GM21786 (cell line): ENCODE data around the gene ZNF576.
"Not testable (repeated sequence)": the region's sequence is repeated elsewhere in the genome, so short reads cannot be mapped to it uniquely, and the experiment has no call there.

Experiments used
- ATAC-seq: cut with Tn5 transposase; IDR thresholded peaks from one replicate; pipeline ENCODE4 v1.9.1; 2021; ENCODE audit not compliant: unreplicated experiment

Gene ZNF576

GRCh38 chr19:43623889-43624670 lies 27.7 kb downstream of the ZNF576 start:
- ATAC-seq = no peak

- no peak for ATAC-seq
These were observed 28.5 kb downstream of the ZNF576 start for GRCh38 chr19:43624933-43625332.

- ATAC-seq = no peak
These were observed 29.7 kb downstream of the ZNF576 start for GRCh38 chr19:43625918-43626579.

- ATAC-seq = no peak
These were observed 30.4 kb downstream of the ZNF576 start for GRCh38 chr19:43626838-43627237.

GRCh38 chr19:43628646-43629326 lies 32.4 kb downstream of the ZNF576 start:
- no peak for ATAC-seq

- no peak for ATAC-seq
These were observed 35.1 kb downstream of the ZNF576 start for GRCh38 chr19:43631491-43631890.

GRCh38 chr19:43633520-43633919 lies 37.1 kb downstream of the ZNF576 start:
- no peak for ATAC-seq

GRCh38 chr19:43634068-43634467 lies 37.7 kb downstream of the ZNF576 start:
- no peak for ATAC-seq

GRCh38 chr19:43634506-43634871 lies 38.1 kb downstream of the ZNF576 start:
- no peak for ATAC-seq

- ATAC-seq = no peak
These were observed 38.6 kb downstream of the ZNF576 start for GRCh38 chr19:43634872-43635560.

GRCh38 chr19:43635561-43635940 lies 39.2 kb downstream of the ZNF576 start:
- ATAC-seq = not testable (repeated sequence)

- ATAC-seq = no peak
These were observed 39.8 kb downstream of the ZNF576 start for GRCh38 chr19:43636121-43636683.

- ATAC-seq = no peak
These were observed 42.0 kb downstream of the ZNF576 start for GRCh38 chr19:43638214-43638994.

- ATAC-seq = no peak
These were observed 42.7 kb downstream of the ZNF576 start for GRCh38 chr19:43638995-43639518.

GRCh38 chr19:43639519-43640423 lies 43.4 kb downstream of the ZNF576 start, which contains the start of gene CADM4:
CADM4 (minus strand) TSS chr19:43639850; CDS start chr19:43639790, 60 bp downstream.
- no peak for ATAC-seq

GRCh38 chr19:43640424-43640757 lies 44.0 kb downstream of the ZNF576 start:
- ATAC-seq = no peak

- no peak for ATAC-seq
These were observed 44.9 kb downstream of the ZNF576 start for GRCh38 chr19:43641333-43641732.

- no peak for ATAC-seq
These were observed 46.1 kb downstream of the ZNF576 start for GRCh38 chr19:43642531-43642930.

GRCh38 chr19:43643326-43643725 lies 46.9 kb downstream of the ZNF576 start:
- no peak for ATAC-seq
